GM18868 (cell line): ENCODE data around the gene PPP6R3.

Experiments used
- ATAC-seq: cut with Tn5 transposase; IDR thresholded peaks from one replicate; pipeline ENCODE4 v1.9.1; 2021; ENCODE audit warnings: mild to moderate bottlenecking, moderate library complexity; ENCODE audit not compliant: unreplicated experiment

Gene PPP6R3

DNA sequence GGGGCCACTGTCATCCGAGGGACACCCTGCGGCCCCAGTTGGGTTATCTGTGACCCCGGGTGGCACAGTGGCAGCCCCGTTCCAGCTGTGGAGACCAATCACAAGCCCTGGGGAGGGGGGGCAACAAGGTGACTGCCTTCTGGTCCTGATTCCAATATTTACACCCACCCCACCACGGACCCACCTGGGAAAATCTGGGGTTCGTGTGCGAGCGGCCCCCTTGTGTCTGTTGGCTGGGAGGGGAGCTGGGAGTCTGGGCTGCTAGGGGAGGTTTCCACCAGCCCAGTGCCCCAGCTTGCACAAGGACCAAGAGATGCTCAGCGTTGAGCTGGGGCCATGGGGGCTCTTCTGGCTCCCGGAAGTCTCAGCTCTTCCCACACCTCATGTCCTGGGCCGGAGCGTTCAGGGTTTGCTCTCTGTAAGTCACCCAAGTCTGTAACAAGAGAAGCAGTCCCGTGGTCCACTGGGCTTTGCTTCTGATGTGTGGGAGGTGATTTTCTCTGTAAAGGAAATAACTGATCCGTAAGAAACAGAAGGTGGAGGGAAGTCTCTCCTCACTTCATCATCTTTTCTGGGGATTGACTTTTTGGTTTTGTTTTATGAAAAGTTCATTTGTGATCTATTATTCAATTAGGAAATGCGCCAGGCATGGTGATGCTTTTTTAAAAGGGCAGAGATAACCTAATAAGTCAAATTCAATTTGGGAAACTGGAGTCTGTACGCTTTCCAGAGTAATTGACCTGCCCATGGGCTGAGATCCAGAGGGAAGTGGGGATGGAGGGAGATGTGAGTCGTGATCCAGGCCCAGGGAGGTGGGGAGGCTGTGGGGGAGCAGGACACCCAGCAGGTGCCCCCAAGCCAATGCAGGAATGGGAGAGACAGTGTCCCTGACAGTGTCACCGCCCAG, 201.4 kb downstream of the PPP6R3 start:
- ATAC-seq = no peak

DNA sequence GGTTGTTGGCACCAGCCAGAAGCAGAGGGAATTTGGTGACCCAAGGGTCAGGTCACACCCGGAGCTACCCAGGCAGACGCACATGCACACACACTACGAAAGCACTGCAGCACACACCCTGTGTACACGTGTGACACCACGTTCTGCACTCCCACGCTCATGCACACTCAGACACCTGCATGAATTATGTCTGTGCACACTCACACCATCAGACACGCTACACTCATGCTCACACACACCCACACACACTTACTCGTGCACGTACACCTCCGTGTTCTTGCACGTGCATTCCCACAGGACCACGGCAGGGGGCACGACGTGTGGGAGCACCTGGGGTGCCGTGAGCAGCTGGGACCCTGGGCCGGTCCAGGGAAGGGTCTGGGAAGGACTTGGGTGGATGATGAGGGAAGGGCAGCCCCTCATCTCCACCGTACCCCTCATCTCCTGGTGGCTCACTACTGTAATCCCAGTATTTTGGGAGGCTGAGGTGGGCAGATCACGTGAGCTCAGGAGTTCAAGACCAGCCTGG, 203.0 kb downstream of the PPP6R3 start:
- no peak for ATAC-seq

DNA sequence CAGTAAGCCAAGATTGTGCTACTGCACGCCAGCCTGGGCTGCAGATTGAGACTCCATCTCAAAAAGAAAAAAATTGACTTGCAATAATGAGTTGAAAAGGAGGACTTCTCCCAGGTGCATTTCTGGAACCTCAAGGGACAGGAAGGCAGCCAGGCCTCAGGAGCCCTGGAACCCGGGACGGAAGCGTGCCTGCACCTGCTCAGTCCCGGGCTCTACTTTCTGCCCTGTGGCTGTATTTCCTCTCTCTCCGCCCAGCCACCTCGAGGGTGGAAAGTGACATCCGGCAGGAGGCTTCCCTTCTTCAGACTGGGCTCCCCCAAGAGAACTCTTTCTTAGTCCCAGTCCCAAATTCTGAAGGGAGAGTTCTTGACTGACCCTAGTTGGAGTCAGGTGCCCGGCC, 203.6 kb downstream of the PPP6R3 start:
- no peak for ATAC-seq

- ATAC-seq = no peak
Observed at GRCh38 chr11:68664906-68665305, 204.4 kb downstream of the PPP6R3 start.
